Measurements from ENCODE around the gene TCF7. TPM values are rescaled to one million over a fixed set of nuclear protein-coding genes. Genes with fewer than 3 reads are reported as not detected.

Gene TCF7
- total and polyA plus RNA-seq, 2 of the 13 experiments (the other 11 are each of a cell fraction or from before 2014, with no cell fraction given) = 6.3 to 6.8 TPM

GRCh38 chr5:134129411-134130238, 15.1 kb downstream of the TCF7 start:
- no peak for ATAC-seq
- H3K27ac ChIP-seq (ENCODE audit: extremely low read length, insufficient read depth, low read length) = no peak overlapping the region
- H3K36me3 ChIP-seq (replicated peaks in 1 of 2; ENCODE audit: control insufficient read depth in 1 of 2, insufficient read depth in 2 of 2, low read length in 2 of 2) = peaks cover 5 to 23% of the 10 kb centered on the region in 2 experiments; a peak in 4 of 5 replicates
- intact Hi-C loops (cut with micrococcal nuclease; ENCODE audit: unreplicated experiment) (no loop called here), in situ Hi-C loops (cut with HindIII; ENCODE audit: extremely low pct_ligation_motif_present, low pct_unique_long_range_greater_than_20kb) (no loop called here)
- POLR2A ChIA-PET = interaction anchor here (1.4 kb wide), 1 partner anchor 15 kb away, joined by 3 read pairs; the partner anchor contains the start of gene TCF7
- TF ChIP-seq AGO2 (optimal IDR thresholded peaks at IDR 0.05; ENCODE audit: low read depth, low read length) (peak; percentile 78), FOXP4 (CRISPR knock-in tag; IDR thresholded peaks at IDR 0.05) (no peak)
- no peak overlapping the region for H3K9ac ChIP-seq (ENCODE audit: insufficient read depth, low read depth, low read length)
- whole genome bisulfite sequencing (ENCODE audit: low lambda C conversion rate) = 96% methylated on average over 16 of the region's 25 CpGs
- no peaks in the 10 kb centered on the region for H3K27me3 ChIP-seq (ENCODE audit: control insufficient read depth in 1 of 2, insufficient read depth in 2 of 2, low read length in 2 of 2)
- no TSS peak for BruUV-seq (replicated peaks)
- H3K4me3 ChIP-seq (replicated peaks in 1 of 3; ENCODE audit: insufficient read depth in 1 of 3, low read depth in 2 of 3, low read length in 3 of 3) = no peak overlapping the region
- no peak overlapping the region for H3K4me2 ChIP-seq (ENCODE audit: low read depth, low read length)
- CTCF ChIA-PET (ENCODE audit: low intra/inter-chr PET ratio, low total read pairs) = no interaction called here
- H3K9me3 ChIP-seq (ENCODE audit: low read length) = no peaks in the 10 kb centered on the region
- H4K20me1 ChIP-seq (ENCODE audit: insufficient read depth, low read length) = no peaks in the 10 kb centered on the region
- H3K4me1 ChIP-seq (ENCODE audit: insufficient read depth, low read length) = peaks cover 10% of the 10 kb centered on the region; the same call in 1 of the 2 replicates
- H3K79me2 ChIP-seq (ENCODE audit: insufficient read depth, low read length) = no peaks in the 10 kb centered on the region
- DNase-seq (ENCODE audit: low spot score) = no peak
- no peak for FAIRE-seq
- no peak overlapping the region for H2AFZ ChIP-seq (ENCODE audit: low read length)

- Histone ChIP-seq H3K4me2 (ENCODE audit: low read depth, low read length) (no peak overlapping the region), H3K4me1 (ENCODE audit: insufficient read depth, low read length) (peaks cover 7% of the 10 kb centered on the region; the same call in 1 of the 2 replicates), H3K36me3 (replicated peaks in 1 of 2; ENCODE audit: control insufficient read depth in 1 of 2, insufficient read depth in 2 of 2, low read length in 2 of 2) (peaks cover 5 to 29% of the 10 kb centered on the region in 2 experiments; a peak in 4 of 5 replicates), H2AFZ (ENCODE audit: low read length) (no peak overlapping the region), H3K27ac (ENCODE audit: extremely low read length, insufficient read depth, low read length) (no peak overlapping the region), H3K9me3 (ENCODE audit: low read length) (no peaks in the 10 kb centered on the region), H3K27me3 (ENCODE audit: control insufficient read depth in 1 of 2, insufficient read depth in 2 of 2, low read length in 2 of 2) (no peaks in the 10 kb centered on the region), H3K9ac (ENCODE audit: insufficient read depth, low read depth, low read length) (no peak overlapping the region), H4K20me1 (ENCODE audit: insufficient read depth, low read length) (no peaks in the 10 kb centered on the region), H3K79me2 (ENCODE audit: insufficient read depth, low read length) (no peaks in the 10 kb centered on the region), H3K4me3 (replicated peaks in 1 of 3; ENCODE audit: insufficient read depth in 1 of 3, low read depth in 2 of 3, low read length in 3 of 3) (no peak overlapping the region)
- 100% methylated on average over 2 of the region's 8 CpGs for WGBS (ENCODE audit: low lambda C conversion rate)
- ChIA-PET CTCF (ENCODE audit: low intra/inter-chr PET ratio, low total read pairs) (no interaction called here), POLR2A (interaction anchor here (1.4 kb wide), 1 partner anchor 16 kb away, joined by 3 read pairs; the partner anchor contains the start of gene TCF7)
- no TSS peak for BruUV-seq (replicated peaks)
- ATAC-seq (no peak), DNase-seq (ENCODE audit: low spot score) (no peak), FAIRE-seq (no peak)
- in situ Hi-C loops (cut with HindIII; ENCODE audit: extremely low pct_ligation_motif_present, low pct_unique_long_range_greater_than_20kb) = no loop called here
- intact Hi-C loops (cut with micrococcal nuclease; ENCODE audit: unreplicated experiment) = no loop called here
- TF ChIP-seq ZNF883 (CRISPR knock-in tag; IDR thresholded peaks at IDR 0.05; ENCODE audit: not compliant biosample characterization) (no peak), E2F2 (CRISPR knock-in tag; IDR thresholded peaks at IDR 0.05; ENCODE audit: borderline replicate concordance) (no peak), ZNF253 (CRISPR knock-in tag; IDR thresholded peaks at IDR 0.05; ENCODE audit: borderline replicate concordance) (no peak), ARHGAP35 (CRISPR knock-in tag; IDR thresholded peaks at IDR 0.05; ENCODE audit: borderline replicate concordance) (no peak), TCF12 (IDR thresholded peaks at IDR 0.05) (no peak), TCF12 (CRISPR knock-in tag; IDR thresholded peaks at IDR 0.05) (no peak), ZNF232 (CRISPR knock-in tag; IDR thresholded peaks at IDR 0.05; ENCODE audit: borderline replicate concordance) (no peak)
- TF ChIP-seq, protein P1, sequence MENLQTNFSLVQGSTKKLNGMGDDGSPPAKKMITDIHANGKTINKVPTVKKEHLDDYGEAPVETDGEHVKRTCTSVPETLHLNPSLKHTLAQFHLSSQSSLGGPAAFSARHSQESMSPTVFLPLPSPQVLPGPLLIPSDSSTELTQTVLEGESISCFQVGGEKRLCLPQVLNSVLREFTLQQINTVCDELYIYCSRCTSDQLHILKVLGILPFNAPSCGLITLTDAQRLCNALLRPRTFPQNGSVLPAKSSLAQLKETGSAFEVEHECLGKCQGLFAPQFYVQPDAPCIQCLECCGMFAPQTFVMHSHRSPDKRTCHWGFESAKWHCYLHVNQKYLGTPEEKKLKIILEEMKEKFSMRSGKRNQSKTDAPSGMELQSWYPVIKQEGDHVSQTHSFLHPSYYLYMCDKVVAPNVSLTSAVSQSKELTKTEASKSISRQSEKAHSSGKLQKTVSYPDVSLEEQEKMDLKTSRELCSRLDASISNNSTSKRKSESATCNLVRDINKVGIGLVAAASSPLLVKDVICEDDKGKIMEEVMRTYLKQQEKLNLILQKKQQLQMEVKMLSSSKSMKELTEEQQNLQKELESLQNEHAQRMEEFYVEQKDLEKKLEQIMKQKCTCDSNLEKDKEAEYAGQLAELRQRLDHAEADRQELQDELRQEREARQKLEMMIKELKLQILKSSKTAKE (CRISPR knock-in tag; IDR thresholded peaks at IDR 0.05; ENCODE audit: borderline replicate concordance) = no peak
These were observed 15.9 kb downstream of the TCF7 start for GRCh38 chr5:134130239-134130945.

All from HepG2 (cell line).